Measurements from ENCODE around the gene INTS3. TPM values are rescaled to one million over a fixed set of nuclear protein-coding genes. Genes with fewer than 3 reads are reported as not detected.
A peak's percentile ranks its signal among the peaks of the same experiment; 100 is the strongest.
"Not testable (repeated sequence)": the region's sequence is repeated elsewhere in the genome, so short reads cannot be mapped to it uniquely, and the experiment has no call there.

The INTS3 gene
- polyA plus RNA-seq, 3 donors from 2014 or later = 7.5 to 14.5 (median 7.9) TPM

DNA sequence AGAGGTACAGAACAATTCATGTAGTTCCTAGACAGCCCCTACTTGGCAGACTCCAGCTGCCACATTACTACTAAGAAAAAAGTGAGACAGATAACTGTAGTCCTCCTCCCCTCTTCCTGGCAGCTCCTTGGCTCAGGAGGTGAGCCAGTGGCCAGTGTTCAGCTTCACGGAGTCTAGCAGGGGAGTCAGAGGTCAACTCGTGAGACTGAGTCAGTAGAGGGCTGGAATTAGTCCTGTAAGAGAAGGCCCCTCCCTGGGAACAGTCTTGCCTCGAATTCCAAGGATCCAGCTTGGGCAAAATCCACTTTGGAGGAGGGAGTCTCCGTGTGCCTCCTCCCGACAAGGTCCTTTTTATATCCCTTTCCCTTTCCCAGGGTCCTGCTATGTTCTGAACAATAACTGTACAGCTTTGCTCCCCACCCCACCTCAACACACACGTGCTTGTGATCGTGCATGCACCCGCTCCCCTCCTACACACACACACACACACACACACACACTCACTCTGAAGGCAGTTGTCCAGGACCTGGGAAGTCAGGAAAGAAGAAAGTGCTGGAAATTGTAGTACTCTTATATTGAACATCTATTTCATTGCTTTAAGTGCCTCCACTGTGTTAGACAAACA is 24.8 kb downstream of the INTS3 start:
- H3K4me1 Mint-ChIP-seq = peaks cover 6 to 7% of the 10 kb centered on the region in 2 donors
- no peak overlapping the region for H3K4me3 Mint-ChIP-seq
- peak overlapping the region in 1 of 6 donors; percentile 65 for H3K27ac Mint-ChIP-seq
- peaks cover 41 to 60% (median 45%) of the 10 kb centered on the region in 3 donors for H3K36me3 Mint-ChIP-seq
- no peak for DNase-seq
- H3K27me3 Mint-ChIP-seq (ENCODE audit: low read depth in 3 of 3) = peaks cover 0 to 2% (median 2%) of the 10 kb centered on the region in 3 donors
- H3K9me3 Mint-ChIP-seq = no peaks in the 10 kb centered on the region

GRCh38 chr1:153754266-153754665 is 26.4 kb downstream of the INTS3 start:
- H3K4me1 Mint-ChIP-seq = peaks cover 4 to 5% of the 10 kb centered on the region in 2 donors
- no peak overlapping the region for H3K27ac Mint-ChIP-seq
- H3K27me3 Mint-ChIP-seq (ENCODE audit: low read depth in 3 of 3) = peaks cover 0 to 2% (median 2%) of the 10 kb centered on the region in 3 donors
- H3K9me3 Mint-ChIP-seq = no peaks in the 10 kb centered on the region
- no peak for DNase-seq
- no peak overlapping the region for H3K4me3 Mint-ChIP-seq
- H3K36me3 Mint-ChIP-seq = peaks cover 31 to 60% (median 40%) of the 10 kb centered on the region in 3 donors

DNA sequence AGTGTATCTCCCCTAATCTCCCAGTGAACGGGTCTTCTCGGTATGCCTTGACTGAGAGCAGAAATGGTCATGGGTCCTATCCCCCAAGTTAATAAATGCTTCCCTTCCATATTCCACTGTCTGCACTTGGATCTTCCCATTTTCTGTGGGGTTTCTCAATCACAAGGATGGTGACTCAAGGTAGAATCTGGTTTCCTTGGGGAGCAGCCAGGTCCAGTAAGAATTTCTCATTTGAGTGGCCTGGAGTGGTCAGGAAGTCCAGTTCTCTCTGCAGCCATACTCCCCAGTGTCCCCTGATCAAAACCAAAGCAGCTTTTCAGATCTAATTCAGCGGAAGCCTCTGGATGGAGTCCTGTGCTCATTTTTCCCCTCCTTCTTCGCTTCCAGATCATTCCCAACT is 32.6 kb downstream of the INTS3 start:
- no peak for DNase-seq
- H3K36me3 Mint-ChIP-seq = peaks cover 18 to 55% (median 33%) of the 10 kb centered on the region in 3 donors
- no peaks in the 10 kb centered on the region for H3K9me3 Mint-ChIP-seq
- H3K27ac Mint-ChIP-seq = peak overlapping the region in 1 of 6 donors; percentile 74
- H3K4me1 Mint-ChIP-seq = no peaks in the 10 kb centered on the region
- H3K4me3 Mint-ChIP-seq = no peak overlapping the region
- H3K27me3 Mint-ChIP-seq (ENCODE audit: low read depth in 3 of 3) = no peaks in the 10 kb centered on the region

GRCh38 chr1:153763365-153764225 is 35.7 kb downstream of the INTS3 start:
- Mint-ChIP-seq H3K4me1 (no peaks in the 10 kb centered on the region), H3K36me3 (peaks cover 27 to 52% (median 27%) of the 10 kb centered on the region in 3 donors), H3K27me3 (ENCODE audit: low read depth in 3 of 3) (no peaks in the 10 kb centered on the region), H3K9me3 (no peaks in the 10 kb centered on the region), H3K4me3 (no peak overlapping the region), H3K27ac (peak overlapping the region in 2 of 6 donors; percentile 14 to 58)
- no peak for DNase-seq

DNA sequence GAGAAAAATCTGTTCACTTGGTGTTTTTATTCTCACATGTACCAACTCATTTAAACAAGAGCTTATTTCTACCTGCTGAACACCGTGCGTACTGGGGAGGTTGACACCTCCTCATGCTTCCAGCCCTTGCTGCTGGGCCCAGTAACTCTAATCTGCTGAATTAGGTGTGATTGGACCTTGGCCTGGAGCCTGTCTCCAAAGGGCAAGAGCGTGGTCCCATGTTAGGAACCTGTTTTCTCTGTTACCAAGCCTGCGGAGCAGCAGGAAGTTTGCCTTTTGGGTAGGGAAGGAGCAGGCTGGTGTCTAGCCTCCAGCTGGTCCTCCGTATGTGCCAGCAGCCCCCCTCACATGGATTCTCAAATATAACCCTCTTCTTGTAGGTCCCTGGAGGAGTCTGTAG is 36.5 kb downstream of the INTS3 start:
- peaks cover 27 to 56% (median 29%) of the 10 kb centered on the region in 3 donors for H3K36me3 Mint-ChIP-seq
- H3K27me3 Mint-ChIP-seq (ENCODE audit: low read depth in 3 of 3) = no peaks in the 10 kb centered on the region
- no peak overlapping the region for H3K4me3 Mint-ChIP-seq
- H3K4me1 Mint-ChIP-seq = no peaks in the 10 kb centered on the region
- DNase-seq = no peak
- H3K27ac Mint-ChIP-seq = peak overlapping the region in 1 of 6 donors; percentile 40
- H3K9me3 Mint-ChIP-seq = no peaks in the 10 kb centered on the region

GRCh38 chr1:153766663-153767062 is 38.8 kb downstream of the INTS3 start:
- H3K27ac Mint-ChIP-seq; H3K27me3 Mint-ChIP-seq (ENCODE audit: low read depth in 3 of 3); H3K4me1 Mint-ChIP-seq; H3K9me3 Mint-ChIP-seq; DNase-seq; H3K4me3 Mint-ChIP-seq: not testable (repeated sequence)
- H3K36me3 Mint-ChIP-seq = peaks cover 20 to 48% (median 27%) of the 10 kb centered on the region in 3 donors

DNA sequence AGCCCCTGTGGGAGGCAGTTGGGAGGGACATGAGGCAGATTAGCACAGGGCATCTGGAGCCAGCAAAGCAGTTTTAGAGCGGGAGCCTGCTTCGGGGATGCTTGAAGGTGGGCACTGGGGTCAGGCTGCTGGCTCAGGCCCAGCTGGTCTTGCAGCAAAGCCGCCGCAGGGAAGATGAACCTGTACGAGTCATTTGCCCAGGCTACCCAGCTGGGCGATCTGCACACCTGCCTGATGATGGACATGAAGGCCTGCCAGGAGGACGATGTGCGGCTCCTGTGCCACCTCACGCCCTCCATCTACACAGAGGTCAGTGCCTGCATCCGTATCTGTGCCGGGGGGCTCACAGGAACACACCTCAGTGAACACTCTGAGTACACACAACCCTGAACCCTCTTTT is 39.7 kb downstream of the INTS3 start:
- DNase-seq = no peak
- H3K36me3 Mint-ChIP-seq = peaks cover 18 to 43% (median 24%) of the 10 kb centered on the region in 3 donors
- H3K27ac Mint-ChIP-seq = no peak overlapping the region
- no peaks in the 10 kb centered on the region for H3K9me3 Mint-ChIP-seq
- H3K4me3 Mint-ChIP-seq = no peak overlapping the region
- no peaks in the 10 kb centered on the region for H3K4me1 Mint-ChIP-seq
- H3K27me3 Mint-ChIP-seq (ENCODE audit: low read depth in 3 of 3) = no peaks in the 10 kb centered on the region

DNA sequence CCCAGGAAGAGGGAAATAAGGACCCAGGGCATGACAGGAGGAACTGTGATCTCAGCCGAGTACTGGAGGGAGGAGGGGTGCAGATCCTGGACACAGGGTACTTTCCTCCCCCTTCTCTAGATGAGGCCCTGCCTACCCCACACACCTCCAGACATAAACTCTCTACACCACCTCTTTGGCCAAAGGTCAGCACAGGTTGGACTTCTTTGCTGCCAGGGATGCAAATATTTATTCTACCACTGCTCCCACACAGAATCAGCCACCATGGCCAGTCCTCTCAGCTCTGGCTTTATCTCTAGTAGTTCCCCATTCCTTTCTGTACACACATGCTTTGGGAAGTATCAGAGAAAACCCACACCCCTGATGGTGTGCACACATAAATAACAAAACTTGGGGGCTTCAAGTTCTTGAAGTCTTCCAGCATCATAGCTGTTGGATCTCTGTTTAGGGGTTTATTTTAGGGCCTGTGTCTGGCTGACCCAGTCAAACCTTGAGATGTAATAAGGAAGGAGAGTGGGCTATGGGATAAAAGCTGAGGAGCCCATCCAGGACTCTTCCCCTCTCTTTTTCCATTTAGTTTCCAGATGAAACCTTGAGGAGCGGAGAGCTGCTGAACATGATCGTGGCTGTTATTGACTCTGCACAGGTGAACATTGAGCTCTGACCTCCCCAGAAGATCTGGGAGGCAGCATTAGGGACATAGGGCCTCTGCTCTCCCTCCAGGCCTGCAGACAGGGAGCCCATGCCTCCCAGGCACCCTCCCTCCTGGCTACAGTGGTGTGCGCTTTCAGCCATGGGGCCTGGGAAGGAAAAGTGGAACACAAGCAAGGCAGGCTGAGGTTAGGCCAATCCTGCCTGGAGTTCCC is 40.7 kb downstream of the INTS3 start:
- H3K27ac Mint-ChIP-seq = no peak overlapping the region
- peaks cover 18 to 35% (median 18%) of the 10 kb centered on the region in 3 donors for H3K36me3 Mint-ChIP-seq
- no peaks in the 10 kb centered on the region for H3K9me3 Mint-ChIP-seq
- H3K4me1 Mint-ChIP-seq = peaks cover 8% of the 10 kb centered on the region in 2 donors
- H3K27me3 Mint-ChIP-seq (ENCODE audit: low read depth in 3 of 3) = peaks cover 0 to 1% (median 0%) of the 10 kb centered on the region in 3 donors
- DNase-seq = no peak
- no peak overlapping the region for H3K4me3 Mint-ChIP-seq

DNA sequence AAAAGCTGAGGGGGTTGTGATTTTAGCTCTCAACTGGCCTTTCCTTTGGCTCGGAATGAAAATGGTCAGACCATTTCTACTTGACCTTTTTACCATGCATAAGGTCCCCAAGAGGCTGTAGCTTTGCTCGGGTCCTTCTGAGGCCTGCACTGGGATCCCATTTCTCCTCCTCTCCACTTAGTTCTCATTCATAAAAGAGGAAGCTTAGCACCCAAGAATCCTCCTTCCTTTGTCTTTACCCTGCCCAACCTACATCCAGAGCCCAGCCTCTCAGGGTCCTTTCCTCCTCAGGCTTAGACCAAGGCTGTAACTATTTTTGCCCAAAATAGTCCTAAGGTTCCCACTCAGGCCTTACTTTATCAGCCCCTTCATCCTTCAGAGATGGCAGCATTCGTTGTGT is 41.4 kb downstream of the INTS3 start:
- Mint-ChIP-seq H3K4me1 (peaks cover 14 to 15% of the 10 kb centered on the region in 2 donors), H3K9me3 (no peaks in the 10 kb centered on the region), H3K4me3 (no peak overlapping the region), H3K27me3 (ENCODE audit: low read depth in 3 of 3) (peaks cover 0 to 8% (median 3%) of the 10 kb centered on the region in 3 donors), H3K27ac (no peak overlapping the region), H3K36me3 (peaks cover 14 to 35% (median 18%) of the 10 kb centered on the region in 3 donors)
- DNase-seq = no peak

DNA sequence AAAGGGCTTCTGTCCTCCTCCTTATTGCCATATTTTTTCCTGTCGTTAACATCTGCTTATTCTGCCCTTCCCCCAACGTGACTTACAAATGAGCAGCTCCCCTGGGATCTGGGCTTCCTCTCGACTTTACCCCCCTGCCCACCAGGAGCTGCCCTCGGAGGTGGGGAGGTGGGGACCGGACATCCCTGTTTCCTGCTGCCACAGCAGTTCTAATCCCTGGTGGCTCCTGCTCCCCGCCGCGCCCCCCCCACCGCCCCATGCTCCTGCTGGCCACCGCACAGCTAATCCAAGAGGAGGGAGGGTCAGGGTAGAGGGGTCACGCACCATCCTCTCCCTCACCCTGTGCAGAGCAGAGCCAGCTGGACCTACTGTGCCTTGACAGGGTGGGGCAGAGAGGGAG is 42.9 kb downstream of the INTS3 start:
- no peak overlapping the region for H3K27ac Mint-ChIP-seq

DNA sequence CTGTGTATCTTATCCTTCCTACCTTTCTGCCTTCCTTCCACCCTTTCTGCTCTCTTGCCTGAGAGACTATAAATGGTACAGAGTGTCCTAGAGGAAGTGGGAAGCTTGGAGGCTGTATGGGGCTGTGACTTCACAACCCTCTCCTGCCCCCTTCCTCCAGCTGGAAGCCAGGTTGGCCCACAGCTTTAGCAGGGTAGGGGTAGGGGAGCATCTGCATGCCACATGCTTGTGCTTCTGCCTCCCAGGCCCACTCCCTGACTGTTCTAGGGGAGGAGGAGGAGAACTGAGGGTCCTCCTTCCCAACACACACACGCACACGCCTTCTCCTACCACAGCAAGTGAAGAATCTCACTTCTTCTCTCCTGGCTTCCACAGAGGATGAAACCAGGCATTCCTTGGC is 43.4 kb downstream of the INTS3 start:
- H3K9me3 Mint-ChIP-seq = no peaks in the 10 kb centered on the region
- H3K4me3 Mint-ChIP-seq = no peak overlapping the region
- H3K36me3 Mint-ChIP-seq = peaks cover 12 to 27% (median 12%) of the 10 kb centered on the region in 3 donors
- DNase-seq = no peak
- H3K27me3 Mint-ChIP-seq (ENCODE audit: low read depth in 3 of 3) = peaks cover 3 to 12% (median 9%) of the 10 kb centered on the region in 3 donors
- peak overlapping the region in 2 of 6 donors; percentile 39 to 49 for H3K27ac Mint-ChIP-seq
- peaks cover 28% of the 10 kb centered on the region in 2 donors for H3K4me1 Mint-ChIP-seq

More for the DNA sequence above, 42.9 kb downstream of the INTS3 start:
- no peak overlapping the region for H3K4me3 Mint-ChIP-seq
- no peak for DNase-seq
- peaks cover 12 to 27% (median 12%) of the 10 kb centered on the region in 3 donors for H3K36me3 Mint-ChIP-seq
- H3K4me1 Mint-ChIP-seq = peaks cover 26 to 27% of the 10 kb centered on the region in 2 donors
- no peaks in the 10 kb centered on the region for H3K9me3 Mint-ChIP-seq
- H3K27me3 Mint-ChIP-seq (ENCODE audit: low read depth in 3 of 3) = peaks cover 3 to 12% (median 9%) of the 10 kb centered on the region in 3 donors

- Mint-ChIP-seq H3K4me3 (no peak overlapping the region), H3K4me1 (peaks cover 36% of the 10 kb centered on the region in 2 donors), H3K27ac (no peak overlapping the region), H3K36me3 (peaks cover 10 to 25% (median 11%) of the 10 kb centered on the region in 3 donors), H3K9me3 (no peaks in the 10 kb centered on the region), H3K27me3 (ENCODE audit: low read depth in 3 of 3) (peaks cover 3 to 16% (median 9%) of the 10 kb centered on the region in 3 donors)
- DNase-seq = no peak
These were observed 44.2 kb downstream of the INTS3 start for GRCh38 chr1:153771841-153772593.
